K562 (cell line): ENCODE data around the gene SERPINE2. TPM values are rescaled to one million over a fixed set of nuclear protein-coding genes. Genes with fewer than 3 reads are reported as not detected.

ENCODE experiments used
- ATF1 ChIP-seq, 2 experiments: fragments of 450-650 bp in 1 of 2; IDR thresholded peaks; 2 replicates each; pipeline ENCODE4 v1.6.1; 2016; ENCODE audit warnings: missing compliant biosample characterization in 1 of 2, missing genetic modification characterization in 1 of 2
- CEBPG ChIP-seq, 3 experiments: fragments of 200-800 bp in 1 of 3; sonication (Bioruptor generic) in 1 of 3; sonication (generic) in 1 of 3; formaldehyde crosslinking in 1 of 3; IDR thresholded peaks in 2 of 3; conservative IDR thresholded peaks in 1 of 3; 2 replicates each; pipeline versions ENCODE4 v1.6.1 to v1.8.0; 2016 to 2022; ENCODE audit warnings: missing compliant biosample characterization in 2 of 3, missing genetic modification characterization in 2 of 3, mild to moderate bottlenecking in 1 of 3, missing genetic modification reagents in 1 of 3
- CREB1 ChIP-seq, 2 experiments: sonication (generic) in 1 of 2; formaldehyde crosslinking in 1 of 2; IDR thresholded peaks; 2 replicates each; pipeline versions ENCODE4 v1.6.1 to v1.8.0; 2012 to 2022; ENCODE audit warnings: inconsistent platforms in 1 of 2, mild to moderate bottlenecking in 1 of 2, missing genetic modification reagents in 1 of 2, moderate library complexity in 1 of 2
- GATAD2A ChIP-seq: fragments of 450-650 bp; IDR thresholded peaks from 2 replicates; pipeline ENCODE4 v1.6.1; 2017
- MCM7 ChIP-seq, 2 experiments: fragments of 450-650 bp; IDR thresholded peaks; 2 replicates each; pipeline ENCODE4 v1.6.1; 2016 to 2018
- MEIS2 ChIP-seq: fragments of 450-650 bp; IDR thresholded peaks from 2 replicates; pipeline ENCODE4 v1.6.1; 2014; ENCODE audit warnings: mild to moderate bottlenecking; ENCODE audit not compliant: partially characterized antibody
- MXD1 ChIP-seq: fragments of 250-450 bp; sonication (Bioruptor Pico); IDR thresholded peaks from 2 replicates; pipeline ENCODE4 v1.8.0; 2021; ENCODE audit warnings: borderline replicate concordance, mild to moderate bottlenecking, moderate library complexity; ENCODE audit not compliant: poor library complexity, severe bottlenecking
- NCOA4 ChIP-seq: fragments of 450-650 bp; IDR thresholded peaks from 2 replicates; pipeline ENCODE4 v1.6.1; 2018; ENCODE audit warnings: mild to moderate bottlenecking; ENCODE audit not compliant: partially characterized antibody
- PCBP2 ChIP-seq: fragments of 200-400 bp; formaldehyde crosslinking; IDR thresholded peaks from 2 replicates; pipeline ENCODE4 v1.6.1; 2018; ENCODE audit warnings: low read length, low read depth, mild to moderate bottlenecking, moderate library complexity; ENCODE audit not compliant: poor library complexity, severe bottlenecking
- POLR2AphosphoS2 ChIP-seq: IDR thresholded peaks from 2 replicates; pipeline ENCODE4 v1.6.1; 2012; ENCODE audit warnings: low read length, improper control_type of control experiment
- SMC3 ChIP-seq: conservative IDR thresholded peaks from 2 replicates; pipeline ENCODE4 v1.6.1; 2011; ENCODE audit warnings: low read depth, low read length, improper control_type of control experiment; ENCODE audit not compliant: insufficient read depth
- TRIM28 ChIP-seq: fragments of 450-650 bp; IDR thresholded peaks from 2 replicates; pipeline ENCODE4 v1.6.1; 2017
- ZC3H4 ChIP-seq: sonication (generic); formaldehyde crosslinking; IDR thresholded peaks from 2 replicates; pipeline ENCODE4 v1.9.0; 2021; ENCODE audit warnings: missing genetic modification reagents, borderline replicate concordance
- ZFP30 ChIP-seq: fragments of 250-450 bp; sonication (Bioruptor Pico); IDR thresholded peaks from 2 replicates; pipeline ENCODE4 v1.8.0; 2022; ENCODE audit warnings: moderate library complexity, mild to moderate bottlenecking, inconsistent platforms, borderline replicate concordance
- ZMIZ1 ChIP-seq, 2 experiments: fragments of 150-350 bp in 1 of 2; IDR thresholded peaks; 2 replicates each; pipeline ENCODE4 v1.6.1; 2012 to 2016; ENCODE audit warnings: low read depth in 2 of 2, low read length in 2 of 2, mild to moderate bottlenecking in 1 of 2, moderate library complexity in 1 of 2
- ZNF41 ChIP-seq: fragments of 250-450 bp; sonication (Bioruptor Pico); conservative IDR thresholded peaks from 2 replicates; pipeline ENCODE4 v1.4.0; 2020; ENCODE audit warnings: mild to moderate bottlenecking
- ZNF740 ChIP-seq, 3 experiments: fragments of 200-800 bp in 1 of 3; sonication (Bioruptor generic) in 1 of 3; sonication (generic) in 1 of 3; formaldehyde crosslinking in 1 of 3; IDR thresholded peaks; 2 replicates each; pipeline versions ENCODE4 v1.6.1 to v1.8.0; 2016 to 2022; ENCODE audit warnings: mild to moderate bottlenecking in 2 of 3, missing compliant biosample characterization in 2 of 3, missing genetic modification characterization in 2 of 3, missing genetic modification reagents in 1 of 3
- polyA plus RNA-seq, 8 experiments: library from polyadenylated mRNA; depleted of rRNA in 4 of 8; stranded (reverse) in 5 of 8; unstranded in 3 of 8; fragments of >200 nt; fragmentation: Nextera tagmentation in 2 of 8; fragmentation: Illumina TruSeq in 1 of 8; extraction: Ambion mirVana in 2 of 8; extraction: Trizol in 1 of 8; gene quantifications; 2 replicates each; pipeline versions ENCODE4 v1.2.1 to v1.2.3, GENCODE V29; 2011 to 2014; ENCODE audit warnings: inconsistent platforms in 1 of 8, missing spikeins in 1 of 8
- total RNA-seq, 7 experiments: library from RNA; depleted of rRNA in 6 of 7; stranded (reverse); fragments of >200 nt in 6 of 7; fragmentation: Illumina TruSeq in 2 of 7; extraction: Trizol in 2 of 7; gene quantifications; 2 replicates each; pipeline versions ENCODE4 v1.2.1 to v1.2.3, GENCODE V29; 2011 to 2021; ENCODE audit warnings: low replicate concordance in 1 of 7

The SERPINE2 gene
- total and polyA plus RNA-seq, 9 of the 15 experiments (the other 6 are each of a cell fraction or from before 2014, with no cell fraction given) = 0.03 to 0.16 (median 0.13) TPM; not detected in 6

GRCh38 chr2:223957092-223957851 is 81.8 kb downstream of the SERPINE2 start, which contains the start of gene MRPL44 (continued):
- TF ChIP-seq ZMIZ1 (IDR thresholded peaks at IDR 0.05; ENCODE audit: low read depth in 2 of 2, low read length in 2 of 2) = 0 out of 4 replicates have a peak, but pooled peaks of 1 of the 2 experiments have one; percentile 42
- no peak; the same call in 1 of the 2 replicates for TF ChIP-seq CREB1 (IDR thresholded peaks at IDR 0.05)
- TF ChIP-seq CREB1 (CRISPR knock-in tag; IDR thresholded peaks at IDR 0.05) = no peak; the same call in 1 of the 2 replicates
- TF ChIP-seq ZNF740 (CRISPR knock-in tag; IDR thresholded peaks at IDR 0.05) = 0 out of 2 replicates have a peak, but pooled peaks have one; percentile 18
- no peak for TF ChIP-seq ZNF740 (tag; IDR thresholded peaks at IDR 0.05)
- peak; percentile 22 for TF ChIP-seq MEIS2
- no peak for TF ChIP-seq POLR2AphosphoS2
- no peak for TF ChIP-seq ZC3H4
- TF ChIP-seq SMC3 = no peak
- TF ChIP-seq ZFP30 (CRISPR knock-in tag) = no peak
- no peak for TF ChIP-seq CEBPG (CRISPR knock-in tag; IDR thresholded peaks at IDR 0.05)
- TF ChIP-seq CEBPG (tag; conservative IDR thresholded peaks at IDR 0.05 in 1 of 2, IDR thresholded peaks at IDR 0.05 in 1 of 2) = peak; percentile 61 to 84
- no peak for TF ChIP-seq PCBP2
- no peak for TF ChIP-seq ZNF41
- TF ChIP-seq TRIM28 = peak; percentile 81
- no peak for TF ChIP-seq GATAD2A
- no peak for TF ChIP-seq ATF1 (CRISPR knock-in tag; IDR thresholded peaks at IDR 0.05)
- peak; percentile 70; the same call in 1 of the 2 replicates for TF ChIP-seq ATF1 (tag; IDR thresholded peaks at IDR 0.05)
- TF ChIP-seq MCM7 (IDR thresholded peaks at IDR 0.05) = no peak
- no peak for TF ChIP-seq NCOA4
- TF ChIP-seq MXD1 (CRISPR knock-in tag) = no peak
